HG02943 (cell line): ENCODE measurements around the gene LYPD5.
"Not testable (repeated sequence)": the region's sequence is repeated elsewhere in the genome, so short reads cannot be mapped to it uniquely, and the experiment has no call there.

ENCODE experiments used
- ATAC-seq: cut with Tn5 transposase; IDR thresholded peaks from one replicate; pipeline ENCODE4 v1.9.1; 2021; ENCODE audit warnings: mild to moderate bottlenecking, low read depth, moderate library complexity; ENCODE audit not compliant: unreplicated experiment

The LYPD5 gene

DNA sequence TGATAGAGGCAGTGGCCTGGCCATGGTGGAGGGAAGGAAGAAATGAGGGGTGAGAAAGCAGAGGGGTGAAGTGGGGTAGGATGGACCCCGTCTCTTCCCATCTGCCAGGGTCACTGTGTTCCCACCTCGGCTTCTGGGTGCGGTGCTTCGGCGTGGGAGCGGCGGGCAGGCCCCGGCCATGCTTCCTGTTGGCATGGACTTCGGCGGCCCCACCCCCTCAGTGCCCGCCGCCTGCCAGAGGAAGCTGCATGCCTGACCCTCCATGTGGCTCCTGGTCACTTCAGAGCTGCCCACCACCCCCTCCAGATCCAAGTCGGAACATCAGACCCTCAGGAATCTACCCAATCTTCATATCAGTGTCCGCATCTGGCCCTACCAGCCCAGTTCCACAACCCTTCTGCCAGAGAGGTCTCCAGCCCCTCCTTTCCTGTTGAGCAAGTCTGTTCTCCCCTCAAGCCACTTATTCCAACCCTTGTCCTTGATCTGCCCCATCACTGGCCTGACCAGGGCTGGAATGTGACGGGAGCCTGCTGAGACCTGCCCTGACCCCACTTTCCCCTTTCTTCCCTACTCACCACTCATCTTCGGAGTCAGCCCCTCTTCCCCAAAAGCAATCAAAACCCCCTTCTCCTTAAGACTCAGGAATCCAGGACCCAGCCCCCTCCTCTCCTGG is 23.0 kb downstream of the LYPD5 start:
- no peak for ATAC-seq

DNA sequence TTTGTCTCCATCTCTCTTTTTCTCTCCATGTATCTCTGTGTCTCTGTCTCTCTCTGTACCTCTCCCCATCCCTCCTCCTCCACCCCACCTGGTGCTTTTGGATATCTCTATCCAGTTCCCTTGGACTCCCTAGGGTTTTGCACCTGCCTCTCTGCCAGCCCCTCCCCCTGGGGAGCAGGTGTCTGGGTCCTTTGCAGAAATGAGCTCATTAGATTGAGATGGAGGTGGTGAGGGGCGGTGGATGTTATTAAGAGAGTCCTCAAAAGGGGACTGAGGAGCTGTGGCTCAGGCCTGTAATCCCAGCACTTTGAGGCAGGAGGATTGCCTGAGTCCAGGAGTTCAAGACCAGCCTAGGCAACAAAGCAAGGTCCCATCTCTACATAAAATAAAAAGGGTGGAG is 23.6 kb downstream of the LYPD5 start:
- ATAC-seq: no peak

DNA sequence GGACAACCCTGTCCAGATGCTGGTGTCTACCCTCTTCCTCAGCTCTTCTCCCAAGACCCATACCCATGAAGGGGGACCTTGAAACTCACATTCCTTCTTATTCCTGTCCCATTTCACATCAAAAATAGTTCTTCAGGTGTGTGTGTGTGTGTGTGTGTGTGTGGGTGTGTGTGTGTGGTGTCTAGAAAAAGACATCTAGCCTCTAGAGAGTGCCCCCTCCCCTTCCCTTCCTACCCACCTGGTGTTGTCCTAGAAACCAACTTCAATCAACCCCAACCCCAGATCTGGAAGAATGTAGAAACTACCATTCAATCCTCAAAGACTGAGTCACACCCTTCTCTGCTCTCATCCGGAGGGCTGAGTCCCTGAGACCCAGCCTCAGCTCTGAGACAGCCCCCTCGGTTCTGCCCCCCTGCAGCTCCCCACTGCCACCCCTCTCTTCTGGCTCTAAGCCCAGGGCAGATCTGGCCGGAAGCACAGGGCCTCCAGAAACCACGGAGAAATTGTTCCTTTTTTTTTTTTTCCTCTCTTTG is 25.0 kb downstream of the LYPD5 start:
- ATAC-seq: no peak

DNA sequence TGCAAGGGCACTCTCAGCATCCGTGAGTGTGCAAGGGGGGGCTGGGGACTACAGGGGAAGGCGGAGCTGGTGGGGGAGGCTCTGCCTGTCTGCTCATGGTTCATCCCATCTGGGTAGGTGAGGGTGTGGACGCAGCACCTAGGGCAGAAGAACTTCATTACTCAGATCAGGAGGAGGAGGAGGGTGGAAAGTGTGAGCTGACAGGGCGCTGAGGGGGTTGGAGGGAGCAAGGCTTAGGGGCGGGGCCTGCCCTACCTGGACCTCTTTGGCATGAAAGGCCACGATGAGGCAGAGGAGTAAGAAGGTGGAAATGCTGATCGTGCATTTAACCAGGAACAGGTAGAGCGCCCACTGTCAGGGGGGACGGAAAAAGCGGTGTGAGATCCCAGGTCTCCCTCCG is 26.0 kb downstream of the LYPD5 start:
- ATAC-seq: no peak

DNA sequence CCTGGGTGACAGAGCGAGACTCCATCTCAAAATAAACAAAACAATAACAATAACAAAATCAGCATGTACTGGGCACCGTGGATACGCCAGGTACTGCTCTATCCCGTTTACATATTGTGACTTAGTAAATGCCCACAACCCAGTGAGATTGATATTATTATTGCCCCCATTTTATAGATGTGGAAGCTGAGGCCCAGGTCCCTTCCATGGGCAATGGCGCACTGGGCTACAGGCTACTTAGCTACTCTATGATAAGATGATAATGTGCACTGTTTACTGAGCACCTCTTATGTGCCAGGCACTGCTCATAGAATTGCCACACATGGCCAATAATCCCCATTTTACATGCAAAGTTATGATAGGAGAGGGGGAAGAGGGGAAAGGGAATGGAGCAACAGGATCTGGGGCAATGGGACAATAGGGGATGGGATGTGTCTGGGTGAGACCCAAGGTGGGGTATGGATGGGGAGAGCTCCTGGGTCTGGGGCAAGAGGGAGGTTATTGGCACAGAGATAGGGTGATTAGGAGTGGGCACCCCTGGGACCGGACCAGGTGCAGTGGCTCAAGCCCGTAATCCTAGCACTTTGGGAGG is 26.9 kb downstream of the LYPD5 start:
- ATAC-seq: no peak

DNA sequence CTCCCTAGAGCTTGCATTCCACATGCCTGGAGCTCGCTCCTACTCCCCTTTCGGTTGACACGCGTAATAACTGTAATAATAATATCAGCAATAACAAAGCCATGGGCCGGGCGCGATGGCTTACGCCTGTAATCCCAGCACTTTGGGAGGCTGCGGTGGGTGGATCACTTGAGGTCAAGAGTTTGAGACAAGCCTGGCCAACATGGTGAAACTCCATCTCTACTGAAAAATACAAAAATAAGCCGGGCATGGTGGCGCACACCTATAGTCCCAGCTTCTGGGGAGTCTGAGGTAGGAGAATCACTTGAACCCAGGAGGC is 27.3 kb downstream of the LYPD5 start:
- not testable (repeated sequence) for ATAC-seq

DNA sequence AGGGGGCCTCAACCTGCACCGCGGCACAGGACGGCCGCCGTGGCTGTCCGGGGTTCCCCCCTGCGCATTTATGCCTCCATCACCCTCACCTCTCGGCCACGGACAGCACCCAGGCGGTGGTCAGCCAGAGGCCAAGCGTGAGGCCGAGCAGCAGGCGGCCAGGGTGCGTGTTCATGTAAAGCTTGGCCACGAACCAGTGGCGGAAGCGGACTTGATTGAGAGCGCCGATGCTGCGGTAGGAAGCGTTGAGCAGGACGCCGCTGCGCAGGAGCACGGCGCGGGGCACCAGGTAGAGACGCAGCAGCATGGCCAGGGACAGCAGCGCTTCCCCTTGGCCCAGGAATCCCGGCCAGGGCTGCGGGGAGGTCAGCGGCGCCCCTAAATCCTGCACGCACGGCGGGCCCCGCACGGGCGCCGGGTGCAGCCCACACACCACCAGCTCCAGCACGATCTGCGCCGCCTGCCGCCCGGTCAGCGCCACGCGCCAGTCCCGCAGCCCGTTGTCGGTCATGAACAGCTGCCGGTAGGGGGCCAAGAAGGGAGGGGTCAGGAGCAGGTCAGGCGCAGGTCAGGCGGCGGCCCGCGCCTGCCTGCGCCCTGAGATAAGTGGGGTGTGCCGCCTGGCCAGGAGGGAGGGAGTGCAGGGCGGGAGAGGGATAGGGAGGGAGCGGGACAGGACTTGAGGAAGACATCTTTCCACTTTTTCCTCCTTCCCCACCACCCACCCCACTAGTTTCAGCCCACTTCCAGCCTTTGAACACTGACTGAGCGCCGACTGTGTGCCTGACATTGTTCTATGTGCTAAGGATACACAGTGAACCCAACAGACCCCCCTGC is 27.9 kb downstream of the LYPD5 start:
- ATAC-seq: no peak

DNA sequence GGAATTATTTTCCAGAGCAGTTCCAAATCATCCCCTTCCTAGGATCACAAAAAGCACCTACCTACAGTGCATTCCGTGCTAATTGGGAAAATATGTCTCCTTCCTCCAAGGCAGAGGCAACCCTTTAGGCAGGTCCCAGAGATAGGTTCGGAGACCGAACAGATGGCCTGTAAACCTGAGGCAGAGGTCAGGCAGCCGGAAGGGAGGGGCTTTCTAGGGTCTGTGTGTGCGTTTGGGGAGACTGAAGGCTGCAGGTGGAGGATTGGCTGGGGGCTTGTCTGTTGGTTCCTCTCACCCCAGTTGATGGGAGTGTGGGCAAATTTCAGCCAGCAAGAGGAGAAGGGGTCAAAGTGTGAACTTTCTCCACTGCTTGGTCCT is 28.5 kb downstream of the LYPD5 start:
- ATAC-seq: no peak

DNA sequence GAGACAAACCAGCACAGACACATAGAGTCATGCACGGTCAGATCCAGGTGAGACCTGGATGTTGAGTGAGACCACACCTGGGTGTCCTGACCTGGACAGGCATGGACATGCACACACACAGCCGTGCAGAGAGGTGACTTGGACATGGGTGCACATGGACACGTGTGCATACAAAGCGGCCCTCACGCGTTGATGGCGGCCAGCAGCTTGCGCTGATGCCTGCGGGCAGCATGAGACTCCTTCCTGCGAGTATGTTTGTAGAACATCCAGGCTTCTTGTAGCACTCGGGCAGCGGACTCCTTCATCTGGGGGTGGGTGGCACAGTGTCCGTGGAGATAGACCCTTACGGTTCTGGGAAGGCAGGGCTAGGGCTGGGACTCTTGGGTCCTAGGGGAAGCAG is 33.0 kb downstream of the LYPD5 start:
- no peak for ATAC-seq

DNA sequence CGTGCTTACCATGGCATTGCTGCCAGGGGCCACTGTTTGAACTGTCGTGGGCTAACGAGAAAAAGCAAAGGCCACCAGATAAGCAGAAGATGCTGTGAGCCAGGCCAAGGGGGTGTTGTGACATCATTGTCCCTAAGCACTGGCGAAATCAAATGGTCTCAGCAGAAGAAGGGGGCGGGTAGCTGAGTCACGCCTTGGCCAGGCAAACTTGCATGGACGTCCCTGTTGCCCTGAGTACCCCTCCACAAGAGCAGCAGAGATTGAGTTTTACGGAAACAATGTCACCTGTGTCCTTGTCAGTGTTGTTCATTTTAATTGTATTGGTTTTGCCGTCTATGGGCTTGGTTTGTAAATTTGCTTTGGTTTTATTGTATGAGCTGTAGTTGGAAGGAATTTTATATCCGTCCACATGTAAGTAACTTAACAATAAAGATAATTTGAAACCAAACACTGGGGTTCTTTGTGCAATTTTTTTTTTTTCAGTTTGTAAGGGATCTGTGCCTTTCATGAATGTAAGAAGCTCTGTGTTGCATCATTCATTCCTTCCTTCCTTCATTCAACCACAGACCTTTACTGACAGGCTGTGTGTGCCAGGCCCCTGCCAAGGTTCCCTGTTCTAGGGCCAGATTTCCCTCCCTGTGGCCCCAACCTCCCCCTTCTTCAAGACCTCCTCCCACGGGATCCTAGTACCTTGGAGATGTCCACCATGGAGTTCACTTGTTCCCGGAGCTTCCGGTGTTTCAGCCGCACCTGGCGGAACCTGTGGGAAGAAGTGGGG is 33.8 kb downstream of the LYPD5 start:
- no peak for ATAC-seq

DNA sequence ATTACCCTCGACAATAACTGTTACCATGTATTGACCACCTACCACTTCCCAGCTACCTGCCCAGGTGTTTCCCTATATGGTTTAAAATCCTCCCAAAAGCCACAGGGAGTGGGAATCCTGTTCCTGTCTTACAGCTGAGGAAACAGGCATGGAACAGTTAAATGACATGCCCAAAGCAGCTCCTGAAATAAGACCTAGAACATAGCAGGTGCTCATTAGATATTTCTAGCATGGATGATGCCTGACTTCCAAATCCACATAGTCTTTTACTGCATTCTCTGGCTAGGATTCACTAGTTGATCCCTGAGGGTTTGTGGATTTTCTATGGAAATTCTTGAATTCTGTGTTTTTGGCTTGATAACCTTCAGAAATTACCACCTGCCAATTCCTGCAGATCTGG is 34.4 kb downstream of the LYPD5 start:
- ATAC-seq: no peak

DNA sequence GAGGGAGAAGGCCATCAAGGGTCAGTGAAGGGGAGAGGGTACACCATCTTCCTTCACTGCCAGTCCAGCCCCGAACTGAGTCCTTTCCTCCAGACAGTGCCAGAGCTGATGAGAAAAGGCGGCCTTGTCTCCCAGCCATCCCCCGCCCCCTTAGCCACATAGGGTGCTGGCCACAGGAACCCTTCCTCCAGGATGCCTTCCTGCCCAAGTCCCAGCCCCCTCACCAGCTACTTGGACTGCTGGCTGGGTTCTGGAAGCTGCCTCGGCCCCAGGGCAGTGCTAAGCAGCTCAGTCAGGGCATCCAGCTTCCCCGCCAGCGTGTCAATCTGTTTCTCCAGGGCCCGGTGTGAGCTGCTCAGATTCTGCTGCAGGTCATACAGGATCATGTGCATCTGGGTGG is 34.9 kb downstream of the LYPD5 start:
- no peak for ATAC-seq

DNA sequence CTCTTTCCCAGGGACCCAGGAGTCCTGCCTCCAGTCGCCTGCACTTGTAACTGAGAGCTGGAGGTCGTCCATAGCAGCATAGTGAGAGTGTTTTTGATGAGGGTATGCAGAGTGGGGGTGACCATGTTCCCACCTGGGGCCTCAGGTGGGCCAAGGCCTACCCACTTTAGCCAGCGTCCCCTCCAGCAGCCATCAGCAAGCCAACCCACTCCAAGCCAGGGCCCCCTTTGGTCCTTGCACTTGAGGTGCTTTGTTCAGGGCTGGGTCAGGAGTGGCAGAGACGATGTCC is 35.5 kb downstream of the LYPD5 start:
- ATAC-seq: no peak

DNA sequence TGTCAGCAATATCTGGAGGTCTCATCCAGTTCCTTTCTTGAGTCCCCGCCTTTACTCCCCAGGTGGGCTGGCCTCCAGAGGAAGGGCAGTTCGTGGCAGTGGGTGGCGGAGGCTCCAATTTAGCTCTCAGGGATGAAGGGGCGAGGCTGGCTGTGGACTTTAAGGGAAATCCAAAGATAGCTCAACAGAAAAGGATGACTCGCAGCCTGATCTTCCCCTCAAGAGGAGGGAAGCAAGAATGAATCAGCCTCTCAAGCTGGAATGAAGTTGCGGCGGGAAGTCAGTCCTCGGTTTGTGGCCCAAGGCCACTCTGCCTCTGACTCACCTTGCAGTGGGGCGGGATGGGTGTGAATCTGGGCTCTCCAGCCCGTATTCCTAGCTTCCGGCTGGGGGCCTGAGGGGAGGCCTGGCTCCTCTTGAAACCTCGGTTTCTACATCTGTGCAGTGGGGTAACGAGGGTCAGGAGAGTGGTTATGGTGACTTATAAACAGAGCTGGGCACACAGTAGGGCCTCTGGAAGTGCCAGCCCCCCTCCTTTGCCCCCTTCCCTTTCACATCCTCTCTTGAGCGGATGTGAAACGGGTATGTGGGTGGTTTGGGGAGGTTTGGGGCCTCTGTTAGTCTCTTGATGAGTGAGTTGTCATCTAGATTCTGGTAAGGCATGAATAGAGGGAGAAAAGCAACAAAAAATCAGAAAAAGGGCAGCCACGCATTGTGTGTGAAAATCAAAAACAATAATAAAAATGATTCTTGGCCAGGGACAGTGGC is 37.0 kb downstream of the LYPD5 start:
- peak; percentile 77 for ATAC-seq

DNA sequence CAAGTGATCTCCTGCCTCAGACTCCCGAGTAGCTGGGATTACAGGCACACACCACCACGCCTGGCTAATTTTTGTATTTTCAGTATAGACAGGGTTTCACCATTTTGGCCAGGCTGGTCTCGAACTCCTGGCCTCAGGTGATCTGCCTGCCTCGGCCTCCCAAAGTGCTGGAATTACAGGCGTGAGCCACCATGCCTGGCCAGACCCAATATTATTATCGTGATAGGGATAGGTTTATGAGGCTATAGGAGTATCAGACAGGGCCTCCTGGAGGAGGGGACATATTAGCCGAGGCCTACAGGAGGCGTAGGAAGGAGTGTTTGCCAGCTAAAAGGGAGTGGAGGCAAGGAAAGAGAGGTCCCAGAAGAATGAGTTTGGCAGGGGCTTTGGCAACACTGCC is 37.6 kb downstream of the LYPD5 start:
- ATAC-seq: not testable (repeated sequence)

DNA sequence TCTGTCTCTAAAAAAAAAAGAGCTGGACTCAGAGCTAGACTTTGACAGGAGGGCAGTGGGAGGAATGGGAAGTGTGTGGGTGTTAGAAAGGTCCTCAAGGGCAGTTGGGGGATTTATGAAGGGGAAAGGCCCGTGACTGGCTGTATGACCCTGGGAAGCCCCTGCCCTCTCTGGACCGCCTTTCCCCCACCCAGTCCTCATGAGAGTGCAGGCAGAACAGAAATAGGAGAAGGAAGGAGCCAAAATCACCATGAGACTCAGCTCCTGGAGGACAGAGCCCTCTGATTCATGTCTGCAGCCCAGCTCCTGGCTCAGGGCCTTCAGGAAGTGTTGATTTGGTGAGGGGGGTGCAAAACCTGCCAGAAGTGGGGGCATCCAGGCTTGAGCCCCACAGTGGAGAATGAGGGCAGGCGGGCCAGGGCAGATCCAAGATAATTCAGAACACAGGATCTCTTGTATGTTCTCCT is 38.7 kb downstream of the LYPD5 start:
- no peak for ATAC-seq

DNA sequence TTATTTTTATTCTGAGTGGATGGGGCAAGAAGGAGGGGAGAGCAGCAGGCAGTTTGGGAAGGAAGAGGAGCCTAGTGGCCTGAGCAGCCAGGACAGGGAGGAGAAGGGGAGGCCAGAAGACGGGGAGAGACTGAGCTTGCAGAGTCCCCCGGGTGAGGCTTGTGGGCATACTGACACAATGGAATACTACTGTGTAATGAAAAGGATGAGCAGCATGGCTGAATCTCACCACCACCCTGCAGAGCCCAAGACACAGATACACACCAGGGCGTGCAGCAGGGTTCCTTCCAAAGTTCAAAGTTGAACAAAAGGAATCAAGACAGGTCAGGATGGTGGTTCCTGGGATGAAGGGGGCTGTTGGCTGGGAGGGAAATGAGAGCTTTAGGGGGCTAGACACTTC is 39.4 kb downstream of the LYPD5 start:
- no peak for ATAC-seq

DNA sequence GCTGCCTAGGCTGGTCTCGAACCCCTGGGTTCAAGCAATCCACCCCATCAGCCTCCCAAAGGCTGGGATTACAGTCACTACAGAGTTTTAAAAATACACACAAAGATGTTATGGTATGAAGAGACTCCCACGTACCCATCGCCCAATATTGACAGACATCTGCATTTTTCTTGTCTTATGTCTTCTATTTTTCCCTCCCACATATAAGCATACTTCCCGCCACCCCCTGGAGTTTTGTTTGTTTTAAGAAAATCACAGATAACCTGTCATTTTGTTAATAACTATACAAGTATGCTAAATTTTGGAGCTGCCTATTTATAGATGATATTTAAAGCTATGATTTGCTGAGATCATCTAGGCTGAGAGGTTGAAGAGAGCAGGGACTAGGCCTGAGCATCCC is 41.3 kb downstream of the LYPD5 start:
- ATAC-seq: no peak

DNA sequence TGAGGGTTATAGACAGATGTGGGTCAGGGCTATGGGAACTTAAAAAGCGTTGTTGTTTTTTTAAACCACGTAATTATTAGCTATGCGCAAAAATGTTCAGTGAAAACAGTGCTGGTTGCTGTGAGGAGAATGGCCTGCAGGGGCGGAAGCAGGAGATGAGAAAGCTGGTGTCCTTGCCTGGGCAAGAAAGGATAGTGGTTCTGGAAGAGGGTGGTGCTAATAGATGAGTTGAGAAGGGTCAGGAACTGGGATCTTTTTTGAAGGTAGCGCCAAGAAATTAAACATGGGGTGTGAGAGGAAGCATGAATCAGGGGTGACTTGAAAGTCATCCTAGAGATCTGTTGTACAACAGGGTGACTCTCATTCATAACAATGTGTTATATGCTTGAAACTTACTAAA is 42.7 kb downstream of the LYPD5 start:
- ATAC-seq: no peak

DNA sequence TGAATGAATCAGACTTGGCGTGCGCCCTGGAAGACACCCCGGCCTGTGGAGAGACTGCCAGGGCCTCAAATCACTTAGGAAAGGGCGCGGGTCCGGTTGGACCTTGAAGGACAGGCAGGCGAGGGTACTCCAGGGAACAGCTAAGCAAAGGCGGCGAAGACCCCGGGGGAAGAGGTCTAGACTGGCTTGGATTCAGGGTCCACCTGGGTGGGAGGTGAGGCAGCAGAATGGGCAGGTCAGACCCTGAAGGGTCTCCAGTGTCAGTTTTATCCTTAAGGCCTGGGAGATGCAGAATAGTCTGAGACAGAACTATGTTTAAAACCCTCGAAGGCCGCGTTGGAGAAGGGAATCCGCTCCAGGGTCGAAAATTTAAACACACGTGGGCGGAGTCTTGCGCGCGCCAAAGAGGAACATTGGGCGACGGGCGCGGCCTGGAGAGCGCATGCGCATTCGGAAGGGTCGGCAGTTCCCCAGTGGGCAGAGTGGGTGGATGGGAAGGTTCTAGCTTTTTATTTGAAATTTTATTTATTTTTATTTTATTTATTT is 46.9 kb downstream of the LYPD5 start:
- no peak for ATAC-seq
